Fibroblast of lung (primary cell): ENCODE results near the gene CLEC2A. TPM values are rescaled to one million over a fixed set of nuclear protein-coding genes. Genes with fewer than 3 reads are reported as not detected.
A peak's percentile ranks its signal among the peaks of the same experiment; 100 is the strongest.
"Not testable (repeated sequence)": the region's sequence is repeated elsewhere in the genome, so short reads cannot be mapped to it uniquely, and the experiment has no call there.

Experiments
- DNase-seq, 2 donors: peaks; one replicate each; pipeline versions ENCODE4 v3.0.0 to v3.0.0-alpha.2; 2010; ENCODE audit warnings: low read depth in 2 of 2
- H2AFZ ChIP-seq: 2 replicates; pipeline ENCODE4 v1.5.1; 2012; ENCODE audit warnings: low read length, control low read depth, inconsistent platforms
- H3K27ac ChIP-seq: 2 replicates; pipeline ENCODE4 v1.5.1; 2011; ENCODE audit warnings: low read length, control low read depth; ENCODE audit not compliant: insufficient read depth
- H3K27me3 ChIP-seq: 2 replicates; pipeline ENCODE4 v1.5.1; 2011; ENCODE audit warnings: mild to moderate bottlenecking, low read length; ENCODE audit not compliant: control insufficient read depth, insufficient read depth
- H3K36me3 ChIP-seq: 2 replicates; pipeline ENCODE4 v1.5.1; 2011; ENCODE audit warnings: low read length; ENCODE audit not compliant: control insufficient read depth, insufficient read depth
- H3K4me1 ChIP-seq: 2 replicates; pipeline ENCODE4 v1.5.1; 2011; ENCODE audit warnings: low read length; ENCODE audit not compliant: control insufficient read depth, insufficient read depth; ENCODE audit errors: extremely low read depth
- H3K4me2 ChIP-seq: 2 replicates; pipeline ENCODE4 v1.5.1; 2011; ENCODE audit warnings: low read length, control low read depth; ENCODE audit not compliant: insufficient read depth; ENCODE audit errors: extremely low read depth
- H3K4me3 ChIP-seq, 4 experiments: fragments of 200-600 bp in 1 of 4; sonication (generic) in 1 of 4; replicated peaks in 1 of 4; 2 replicates each; pipeline ENCODE4 v1.5.1; 2011 to 2016; ENCODE audit warnings: low read length in 4 of 4, low read depth in 3 of 4, mild to moderate bottlenecking in 3 of 4, control low read depth in 2 of 4, inconsistent platforms in 1 of 4, mixed read lengths in 1 of 4; ENCODE audit not compliant: insufficient read depth in 1 of 4; ENCODE audit errors: control extremely low read depth in 1 of 4
- H3K79me2 ChIP-seq: 2 replicates; pipeline ENCODE4 v1.5.1; 2012; ENCODE audit warnings: mild to moderate bottlenecking, low read length, inconsistent platforms; ENCODE audit not compliant: control insufficient read depth, insufficient read depth
- H3K9ac ChIP-seq: 2 replicates; pipeline ENCODE4 v1.5.1; 2011; ENCODE audit warnings: mild to moderate bottlenecking, low read length, control low read depth; ENCODE audit not compliant: insufficient read depth
- H3K9me3 ChIP-seq: 2 replicates; pipeline ENCODE4 v1.5.1; 2012; ENCODE audit warnings: low read depth, low read length; ENCODE audit not compliant: control insufficient read depth, insufficient read depth
- H4K20me1 ChIP-seq: 2 replicates; pipeline ENCODE4 v1.5.1; 2011; ENCODE audit warnings: low read length; ENCODE audit not compliant: control insufficient read depth, insufficient read depth; ENCODE audit errors: extremely low read depth
- CTCF ChIP-seq, 2 donors: IDR thresholded peaks in 1 of 2; conservative IDR thresholded peaks in 1 of 2; 1 replicate in 1 of 2; 2 replicates in 1 of 2; pipeline ENCODE4 v1.5.1; 2011 to 2012; ENCODE audit warnings: low read length in 2 of 2, control low read depth in 1 of 2, inconsistent platforms in 1 of 2, low read depth in 1 of 2, mild to moderate bottlenecking in 1 of 2
- EZH2 ChIP-seq: IDR thresholded peaks from 2 replicates; pipeline ENCODE4 v1.5.1; 2012; ENCODE audit warnings: low read length, control low read depth, mild to moderate bottlenecking; ENCODE audit errors: missing control alignments
- polyA minus RNA-seq: library from RNA; depleted of rRNA, polyadenylated mRNA; stranded (reverse); fragments of >200 nt; gene quantifications from 2 replicates; pipeline ENCODE4 v1.2.3, GENCODE V29; 2011; ENCODE audit warnings: low replicate concordance
- polyA plus RNA-seq, 2 donors: library from polyadenylated mRNA; depleted of rRNA in 1 of 2; stranded (reverse) in 1 of 2; unstranded in 1 of 2; fragments of >200 nt; gene quantifications; 2 replicates each; pipeline ENCODE4 v1.2.1, GENCODE V29; 2011 to 2012; ENCODE audit warnings: missing spikeins in 1 of 2
- total RNA-seq: library from RNA; depleted of rRNA; stranded (reverse); fragments of >200 nt; gene quantifications from 2 replicates; pipeline ENCODE4 v1.2.1, GENCODE V29; 2014

CLEC2A gene
- not detected in 2 replicates for total RNA-seq
- polyA plus RNA-seq: not detected in 2 replicates
- polyA plus RNA-seq (2012): not detected in 2 replicates
- polyA minus RNA-seq: not detected in 2 replicates

GRCh38 chr12:9932270-9932669 is at the start of gene CLEC2A:
CLEC2A (minus strand) TSS chr12:9932370; CDS start chr12:9932329, 41 bp downstream.
- Histone ChIP-seq H3K79me2 (no peaks in the 10 kb centered on the region), H3K27me3 (no peaks in the 10 kb centered on the region), H4K20me1 (no peaks in the 10 kb centered on the region), H2AFZ (no peak within 1 kb of the TSS), H3K9me3 (no peaks in the 10 kb centered on the region), H3K4me1 (no peaks in the 10 kb centered on the region), H3K9ac (no peak within 1 kb of the TSS), H3K27ac (no peak within 1 kb of the TSS), H3K36me3 (no peaks in the 10 kb centered on the region), H3K4me2 (no peak within 1 kb of the TSS), H3K4me3 (no peak within 1 kb of the TSS)
- no peak for DNase-seq
- TF ChIP-seq CTCF (conservative IDR thresholded peaks at IDR 0.05 in 1 of 2, IDR thresholded peaks at IDR 0.05 in 1 of 2; ENCODE audit: low read depth in 1 of 2, low read length in 2 of 2) (no peak), EZH2 (no peak)

- H3K9me3 ChIP-seq: no peaks in the 10 kb centered on the region
- TF ChIP-seq EZH2 (no peak), CTCF (conservative IDR thresholded peaks at IDR 0.05 in 1 of 2, IDR thresholded peaks at IDR 0.05 in 1 of 2; ENCODE audit: low read depth in 1 of 2, low read length in 2 of 2) (no peak)
- DNase-seq: no peak
- H3K9ac ChIP-seq: no peak overlapping the region
- no peaks in the 10 kb centered on the region for H3K79me2 ChIP-seq
- H3K4me1 ChIP-seq: no peaks in the 10 kb centered on the region
- H3K4me3 ChIP-seq: no peak overlapping the region
- H4K20me1 ChIP-seq: no peaks in the 10 kb centered on the region
- H3K27ac ChIP-seq: no peak overlapping the region
- H2AFZ ChIP-seq: no peak overlapping the region
- no peaks in the 10 kb centered on the region for H3K36me3 ChIP-seq
- no peak overlapping the region for H3K4me2 ChIP-seq
- no peaks in the 10 kb centered on the region for H3K27me3 ChIP-seq
Measured at GRCh38 chr12:9980126-9980525, 48.0 kb upstream of the CLEC2A start.

GRCh38 chr12:9977916-9978315 is 45.7 kb upstream of the CLEC2A start:
- DNase-seq: peak in 1 of 2 donors; percentile 2

GRCh38 chr12:9976626-9977025 is 44.5 kb upstream of the CLEC2A start:
- H3K4me1 ChIP-seq, H3K27ac ChIP-seq, H3K36me3 ChIP-seq, H3K79me2 ChIP-seq, H2AFZ ChIP-seq, H3K9ac ChIP-seq, H3K9me3 ChIP-seq, H3K4me2 ChIP-seq, H4K20me1 ChIP-seq, H3K27me3 ChIP-seq, H3K4me3 ChIP-seq, DNase-seq: not testable (repeated sequence)

More at GRCh38 chr12:9977916-9978315, 45.7 kb upstream of the CLEC2A start:
- no peaks in the 10 kb centered on the region for H3K4me1 ChIP-seq
- H3K27me3 ChIP-seq: no peaks in the 10 kb centered on the region
- no peak overlapping the region for H3K4me3 ChIP-seq
- H3K79me2 ChIP-seq: no peaks in the 10 kb centered on the region
- H3K9ac ChIP-seq: no peak overlapping the region
- no peak overlapping the region for H3K4me2 ChIP-seq
- no peak overlapping the region for H2AFZ ChIP-seq
- H3K9me3 ChIP-seq: no peaks in the 10 kb centered on the region
- H3K36me3 ChIP-seq: no peaks in the 10 kb centered on the region
- no peaks in the 10 kb centered on the region for H4K20me1 ChIP-seq
- TF ChIP-seq EZH2 (no peak), CTCF (conservative IDR thresholded peaks at IDR 0.05 in 1 of 2, IDR thresholded peaks at IDR 0.05 in 1 of 2; ENCODE audit: low read depth in 1 of 2, low read length in 2 of 2) (no peak)
- no peak overlapping the region for H3K27ac ChIP-seq
